Activated T-helper 1 cell treated with anti-CD3 and anti-CD28 coated beads, Interleukin-2, amount 50 U/mL, for 16 hours (primary cell): ENCODE measurements around the gene CSAD.
"Not testable (repeated sequence)": the region's sequence is repeated elsewhere in the genome, so short reads cannot be mapped to it uniquely, and the experiment has no call there.

ENCODE experiments used
- DNase-seq, 2 donors: peaks; one replicate each; pipeline ENCODE4 v3.0.0-alpha.2; 2020; ENCODE audit warnings: low read depth in 1 of 2, low spot score in 1 of 2

The CSAD gene

GRCh38 chr12:53180931-53181645 is 363 bp upstream of the CSAD start:
- peak; percentile 56 to 70 for DNase-seq

- DNase-seq: no peak
These were observed 972 bp downstream of the CSAD start for GRCh38 chr12:53179687-53180219.

- DNase-seq: not testable (repeated sequence)
These were observed 1.9 kb downstream of the CSAD start for GRCh38 chr12:53178803-53179202.

GRCh38 chr12:53177447-53177846 is 3.3 kb downstream of the CSAD start:
- not testable (repeated sequence) for DNase-seq

- DNase-seq: no peak
These were observed 4.0 kb downstream of the CSAD start for GRCh38 chr12:53176750-53177149.

GRCh38 chr12:53174881-53175491 is 5.7 kb downstream of the CSAD start:
- no peak for DNase-seq

GRCh38 chr12:53173085-53173715 is 7.5 kb downstream of the CSAD start:
- DNase-seq: no peak

GRCh38 chr12:53172352-53172751 is 8.4 kb downstream of the CSAD start:
- no peak for DNase-seq

- no peak for DNase-seq
These were observed 8.9 kb downstream of the CSAD start for GRCh38 chr12:53171725-53172329.

- no peak for DNase-seq
These were observed 9.6 kb downstream of the CSAD start for GRCh38 chr12:53170876-53171724.

GRCh38 chr12:53170215-53170614 is 10.5 kb downstream of the CSAD start:
- DNase-seq: no peak

GRCh38 chr12:53169644-53170043 is 11.1 kb downstream of the CSAD start:
- DNase-seq: no peak

GRCh38 chr12:53166837-53167236 is 13.9 kb downstream of the CSAD start:
- no peak for DNase-seq

- DNase-seq: not testable (repeated sequence)
These were observed 17.7 kb downstream of the CSAD start for GRCh38 chr12:53163008-53163407.

- DNase-seq: no peak
These were observed 19.4 kb downstream of the CSAD start for GRCh38 chr12:53161119-53161911.

GRCh38 chr12:53160673-53161072 is 20.1 kb downstream of the CSAD start:
- no peak for DNase-seq

- no peak for DNase-seq
These were observed 20.7 kb downstream of the CSAD start for GRCh38 chr12:53160000-53160399.

- peak; percentile 82 to 86 for DNase-seq
These were observed 21.4 kb downstream of the CSAD start for GRCh38 chr12:53159195-53159839.

GRCh38 chr12:53152390-53152789 is 28.3 kb downstream of the CSAD start:
- DNase-seq: no peak
